Activated effector memory CD4-positive, alpha-beta T cell treated with anti-CD3 and anti-CD28 coated beads, Interleukin-2, amount 50 U/mL, for 16 hours (primary cell): ENCODE measurements around the gene ALDH1A3.

Source experiments
- DNase-seq: peaks from one replicate; pipeline ENCODE4 v3.0.0-alpha.2; 2020

The ALDH1A3 gene

GRCh38 chr15:100902436-100903167 is 23.0 kb downstream of the ALDH1A3 start:
- DNase-seq = no peak

- no peak for DNase-seq
Observed at GRCh38 chr15:100903168-100903554, 23.5 kb downstream of the ALDH1A3 start.

GRCh38 chr15:100905850-100906249 is 26.2 kb downstream of the ALDH1A3 start:
- no peak for DNase-seq

GRCh38 chr15:100908466-100908865 is 28.8 kb downstream of the ALDH1A3 start:
- no peak for DNase-seq

- DNase-seq = no peak
Observed at GRCh38 chr15:100909565-100909964, 29.9 kb downstream of the ALDH1A3 start.

GRCh38 chr15:100909989-100910955 is 30.6 kb downstream of the ALDH1A3 start:
- DNase-seq = peak; percentile 27

- DNase-seq = no peak
Observed at GRCh38 chr15:100911086-100911485, 31.5 kb downstream of the ALDH1A3 start.

GRCh38 chr15:100913961-100914360 is 34.3 kb downstream of the ALDH1A3 start:
- no peak for DNase-seq

- DNase-seq = no peak
Observed at GRCh38 chr15:100914876-100915275, 35.2 kb downstream of the ALDH1A3 start.

GRCh38 chr15:100918034-100918689 is 38.5 kb downstream of the ALDH1A3 start:
- DNase-seq = peak; percentile 87

GRCh38 chr15:100918690-100919480 is 39.3 kb downstream of the ALDH1A3 start, which contains the start of gene LRRK1:
TSS of gene LRRK1 (plus strand) at chr15:100919357. CDS start at chr15:100924633, 5,276 bp downstream.
- no peak for DNase-seq

GRCh38 chr15:100919481-100920405 is 40.1 kb downstream of the ALDH1A3 start:
- DNase-seq = no peak

GRCh38 chr15:100920516-100921135 is 41.0 kb downstream of the ALDH1A3 start:
- DNase-seq = no peak

- no peak for DNase-seq
Observed at GRCh38 chr15:100922192-100923040, 42.8 kb downstream of the ALDH1A3 start.

GRCh38 chr15:100923076-100923475 is 43.4 kb downstream of the ALDH1A3 start:
- no peak for DNase-seq

GRCh38 chr15:100923902-100924301 is 44.3 kb downstream of the ALDH1A3 start:
- no peak for DNase-seq

GRCh38 chr15:100924436-100924835 is 44.8 kb downstream of the ALDH1A3 start:
- no peak for DNase-seq

- no peak for DNase-seq
Observed at GRCh38 chr15:100925480-100925879, 45.8 kb downstream of the ALDH1A3 start.

GRCh38 chr15:100926258-100926657 is 46.6 kb downstream of the ALDH1A3 start:
- DNase-seq = no peak
